Loucy (cell line): ENCODE measurements around the gene MYO18B.

Source experiments
- H2AFZ ChIP-seq: fragments of 200-600 bp; sonication (generic); 2 replicates; pipeline ENCODE4 v1.6.0; 2016; ENCODE audit warnings: antibody characterized with exemption, mild to moderate bottlenecking, low read length, moderate library complexity
- H3F3A ChIP-seq: fragments of 200-600 bp; 2 replicates; pipeline ENCODE4 v1.6.0; 2016; ENCODE audit warnings: antibody characterized with exemption, low read depth, mild to moderate bottlenecking
- H3K27me3 ChIP-seq: fragments of 200-600 bp; sonication (generic); 2 replicates; pipeline ENCODE4 v1.6.1; 2014; ENCODE audit warnings: low read length, mild to moderate bottlenecking; ENCODE audit not compliant: insufficient read depth, poor library complexity, severe bottlenecking
- H3K36me3 ChIP-seq: fragments of 200-600 bp; sonication (generic); 2 replicates; pipeline ENCODE4 v1.6.1; 2016; ENCODE audit warnings: low read length; ENCODE audit not compliant: insufficient read depth
- H3K4me1 ChIP-seq: fragments of 200-600 bp; sonication (generic); 2 replicates; pipeline ENCODE4 v1.5.1; 2014; ENCODE audit warnings: low read length, mild to moderate bottlenecking; ENCODE audit not compliant: insufficient read depth, poor library complexity, severe bottlenecking
- H3K4me2 ChIP-seq: fragments of 200-600 bp; sonication (generic); 2 replicates; pipeline ENCODE4 v1.6.0; 2014; ENCODE audit warnings: antibody characterized with exemption, low read length, low read depth, mild to moderate bottlenecking; ENCODE audit not compliant: poor library complexity, severe bottlenecking
- H3K4me3 ChIP-seq: fragments of 200-600 bp; sonication (generic); 2 replicates; pipeline ENCODE4 v1.5.1; 2014; ENCODE audit warnings: low read length, mild to moderate bottlenecking, mixed read lengths; ENCODE audit not compliant: poor library complexity, severe bottlenecking
- H3K79me2 ChIP-seq: fragments of 200-600 bp; sonication (generic); 2 replicates; pipeline ENCODE4 v1.6.1; 2014; ENCODE audit warnings: low read length; ENCODE audit not compliant: insufficient read depth
- H3K9ac ChIP-seq: fragments of 200-600 bp; sonication (generic); 2 replicates; pipeline ENCODE4 v1.6.0; 2014; ENCODE audit warnings: mild to moderate bottlenecking, low read depth, low read length, moderate library complexity; ENCODE audit not compliant: poor library complexity, severe bottlenecking
- H3K9me2 ChIP-seq: fragments of 200-600 bp; sonication (generic); replicated peaks from 2 replicates; pipeline ENCODE4 v1.6.1; 2016; ENCODE audit warnings: low read depth, low read length, mixed read lengths
- H3K9me3 ChIP-seq: fragments of 200-600 bp; sonication (generic); 2 replicates; pipeline ENCODE4 v1.6.1; 2014; ENCODE audit warnings: mild to moderate bottlenecking, antibody characterized with exemption, low read length, low read depth; ENCODE audit not compliant: insufficient read depth
- H4K20me1 ChIP-seq: fragments of 200-600 bp; sonication (generic); 2 replicates; pipeline ENCODE4 v1.6.0; 2014; ENCODE audit warnings: antibody characterized with exemption, low read length, mild to moderate bottlenecking; ENCODE audit not compliant: insufficient read depth, poor library complexity, severe bottlenecking
- EZH2phosphoT487 ChIP-seq: fragments of 200-600 bp; IDR thresholded peaks from 2 replicates; pipeline ENCODE4 v1.6.1; 2018; ENCODE audit warnings: antibody characterized with exemption, mild to moderate bottlenecking, moderate library complexity, borderline replicate concordance
- TF ChIP-seq, protein P1 (sequence below): fragments of 200-600 bp; sonication (generic); conservative IDR thresholded peaks from 2 replicates; pipeline ENCODE4 v1.5.1; 2014; ENCODE audit warnings: mild to moderate bottlenecking, antibody characterized with exemption, low read length

Gene MYO18B

GRCh38 chr22:26045051-26045450 lies 303.1 kb downstream of the MYO18B start:
- H4K20me1 ChIP-seq, result no peaks in the 10 kb centered on the region
- no peak overlapping the region for H3K9ac ChIP-seq
- no peaks in the 10 kb centered on the region for H3K27me3 ChIP-seq
- H3F3A ChIP-seq, result no peaks in the 10 kb centered on the region
- no peak overlapping the region for H3K4me3 ChIP-seq
- H3K9me3 ChIP-seq, result no peaks in the 10 kb centered on the region
- H3K4me2 ChIP-seq, result no peak overlapping the region
- H3K4me1 ChIP-seq, result no peaks in the 10 kb centered on the region
- H3K9me2 ChIP-seq, result no peaks in the 10 kb centered on the region
- no peaks in the 10 kb centered on the region for H3K79me2 ChIP-seq
- no peaks in the 10 kb centered on the region for H3K36me3 ChIP-seq
- TF ChIP-seq EZH2phosphoT487, result no peak
- TF ChIP-seq, protein P1, sequence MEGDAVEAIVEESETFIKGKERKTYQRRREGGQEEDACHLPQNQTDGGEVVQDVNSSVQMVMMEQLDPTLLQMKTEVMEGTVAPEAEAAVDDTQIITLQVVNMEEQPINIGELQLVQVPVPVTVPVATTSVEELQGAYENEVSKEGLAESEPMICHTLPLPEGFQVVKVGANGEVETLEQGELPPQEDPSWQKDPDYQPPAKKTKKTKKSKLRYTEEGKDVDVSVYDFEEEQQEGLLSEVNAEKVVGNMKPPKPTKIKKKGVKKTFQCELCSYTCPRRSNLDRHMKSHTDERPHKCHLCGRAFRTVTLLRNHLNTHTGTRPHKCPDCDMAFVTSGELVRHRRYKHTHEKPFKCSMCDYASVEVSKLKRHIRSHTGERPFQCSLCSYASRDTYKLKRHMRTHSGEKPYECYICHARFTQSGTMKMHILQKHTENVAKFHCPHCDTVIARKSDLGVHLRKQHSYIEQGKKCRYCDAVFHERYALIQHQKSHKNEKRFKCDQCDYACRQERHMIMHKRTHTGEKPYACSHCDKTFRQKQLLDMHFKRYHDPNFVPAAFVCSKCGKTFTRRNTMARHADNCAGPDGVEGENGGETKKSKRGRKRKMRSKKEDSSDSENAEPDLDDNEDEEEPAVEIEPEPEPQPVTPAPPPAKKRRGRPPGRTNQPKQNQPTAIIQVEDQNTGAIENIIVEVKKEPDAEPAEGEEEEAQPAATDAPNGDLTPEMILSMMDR, result no peak
- H2AFZ ChIP-seq, result no peak overlapping the region

GRCh38 chr22:26045860-26046259 lies 303.9 kb downstream of the MYO18B start:
- no peaks in the 10 kb centered on the region for H3K36me3 ChIP-seq
- no peak overlapping the region for H3K4me2 ChIP-seq
- H3K9me2 ChIP-seq, result no peaks in the 10 kb centered on the region
- H3F3A ChIP-seq, result no peaks in the 10 kb centered on the region
- H3K9ac ChIP-seq, result no peak overlapping the region
- H3K4me3 ChIP-seq, result no peak overlapping the region
- H3K9me3 ChIP-seq, result no peaks in the 10 kb centered on the region
- H2AFZ ChIP-seq, result no peak overlapping the region
- no peaks in the 10 kb centered on the region for H3K79me2 ChIP-seq
- no peaks in the 10 kb centered on the region for H3K27me3 ChIP-seq
- H3K4me1 ChIP-seq, result no peaks in the 10 kb centered on the region
- TF ChIP-seq, protein P1, result no peak
- no peak for TF ChIP-seq EZH2phosphoT487
- no peaks in the 10 kb centered on the region for H4K20me1 ChIP-seq

GRCh38 chr22:26047516-26047915 lies 305.5 kb downstream of the MYO18B start:
- H3K9me2 ChIP-seq, result no peaks in the 10 kb centered on the region
- TF ChIP-seq, protein P1, result no peak

More at GRCh38 chr22:26047516-26047915, 305.5 kb downstream of the MYO18B start:
- Histone ChIP-seq H3K79me2 (no peaks in the 10 kb centered on the region), H3K9me3 (no peaks in the 10 kb centered on the region), H3K4me2 (no peak overlapping the region), H3K4me3 (no peak overlapping the region), H3K36me3 (no peaks in the 10 kb centered on the region), H3K4me1 (no peaks in the 10 kb centered on the region), H2AFZ (no peak overlapping the region), H4K20me1 (no peaks in the 10 kb centered on the region), H3F3A (no peaks in the 10 kb centered on the region), H3K9ac (no peak overlapping the region), H3K27me3 (no peaks in the 10 kb centered on the region)
